HG02938 (cell line): ENCODE measurements around the gene PSORS1C1.
"Not testable (repeated sequence)": the region's sequence is repeated elsewhere in the genome, so short reads cannot be mapped to it uniquely, and the experiment has no call there.

Experiments
- ATAC-seq: cut with Tn5 transposase; IDR thresholded peaks from one replicate; pipeline ENCODE4 v1.9.1; 2021; ENCODE audit warnings: mild to moderate bottlenecking, moderate library complexity; ENCODE audit not compliant: unreplicated experiment

PSORS1C1 gene

GRCh38 chr6:31157513-31158139 lies 43.0 kb downstream of the PSORS1C1 start, which contains the start of gene CCHCR1:
Gene CCHCR1, minus strand, starts transcription at chr6:31157802. Its CDS starts 202 bp downstream, at chr6:31157600.
- no peak for ATAC-seq

GRCh38 chr6:31158140-31158862 lies 43.7 kb downstream of the PSORS1C1 start, which contains the start of gene TCF19:
Gene TCF19, plus strand, starts transcription at chr6:31158589. Its CDS starts 881 bp downstream, at chr6:31159470.
- ATAC-seq, result peak; percentile 77

GRCh38 chr6:31158863-31159855 lies 44.6 kb downstream of the PSORS1C1 start:
- ATAC-seq, result no peak

- ATAC-seq, result no peak
These were observed 46.9 kb downstream of the PSORS1C1 start for GRCh38 chr6:31161216-31162126.

- ATAC-seq, result no peak
These were observed 48.0 kb downstream of the PSORS1C1 start for GRCh38 chr6:31162463-31163165.

GRCh38 chr6:31163922-31164321 lies 49.3 kb downstream of the PSORS1C1 start:
- no peak for ATAC-seq

GRCh38 chr6:31164475-31165063 lies 50.0 kb downstream of the PSORS1C1 start:
- not testable (repeated sequence) for ATAC-seq

GRCh38 chr6:31165064-31165832 lies 50.6 kb downstream of the PSORS1C1 start:
- ATAC-seq, result not testable (repeated sequence)

GRCh38 chr6:31165986-31166385 lies 51.4 kb downstream of the PSORS1C1 start:
- no peak for ATAC-seq

GRCh38 chr6:31168606-31169005 lies 54.0 kb downstream of the PSORS1C1 start:
- no peak for ATAC-seq

- no peak for ATAC-seq
These were observed 54.7 kb downstream of the PSORS1C1 start for GRCh38 chr6:31169123-31169857.

- not testable (repeated sequence) for ATAC-seq
These were observed 55.4 kb downstream of the PSORS1C1 start for GRCh38 chr6:31169858-31170599.

GRCh38 chr6:31170600-31170881 lies 55.9 kb downstream of the PSORS1C1 start, which contains the start of gene POU5F1:
Gene POU5F1, minus strand, starts transcription at chr6:31170682. Its CDS starts 62 bp downstream, at chr6:31170620.
- ATAC-seq, result no peak

- no peak for ATAC-seq
These were observed 56.5 kb downstream of the PSORS1C1 start for GRCh38 chr6:31170987-31171671.

- ATAC-seq, result no peak
These were observed 57.6 kb downstream of the PSORS1C1 start for GRCh38 chr6:31171931-31172905.
